ENCODE results near the gene LIX1L.

DNA sequence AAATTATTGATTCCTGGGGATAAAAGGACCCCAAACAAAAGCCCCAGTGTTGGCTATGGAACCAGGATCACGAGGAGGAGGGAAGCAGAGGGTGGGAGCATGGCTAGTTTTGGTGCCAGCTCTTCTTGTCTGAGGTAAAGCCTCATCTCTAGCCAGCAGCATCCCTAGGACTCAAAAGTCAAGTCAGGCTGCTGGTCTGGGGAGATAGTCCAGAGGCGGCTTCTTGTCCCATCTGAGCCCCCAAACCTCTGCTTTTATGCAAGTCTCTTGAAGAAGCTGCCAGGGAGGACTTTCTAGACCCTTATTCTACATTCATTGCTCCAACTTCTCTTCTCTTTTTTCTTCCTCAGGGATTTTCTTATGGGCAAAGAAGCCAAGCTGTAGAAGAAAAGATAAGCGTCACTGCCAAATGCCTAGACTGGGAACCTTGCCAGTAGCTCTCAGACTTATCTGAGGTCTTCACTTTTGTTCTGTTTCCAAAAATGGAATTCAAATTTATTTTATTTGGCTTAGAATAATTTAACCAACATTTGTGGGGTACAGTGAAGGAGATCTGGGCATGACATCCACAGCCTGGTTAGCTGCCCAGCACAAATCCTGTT, 65.2 kb downstream of the LIX1L start:
- TF ChIP-seq, protein P1, sequence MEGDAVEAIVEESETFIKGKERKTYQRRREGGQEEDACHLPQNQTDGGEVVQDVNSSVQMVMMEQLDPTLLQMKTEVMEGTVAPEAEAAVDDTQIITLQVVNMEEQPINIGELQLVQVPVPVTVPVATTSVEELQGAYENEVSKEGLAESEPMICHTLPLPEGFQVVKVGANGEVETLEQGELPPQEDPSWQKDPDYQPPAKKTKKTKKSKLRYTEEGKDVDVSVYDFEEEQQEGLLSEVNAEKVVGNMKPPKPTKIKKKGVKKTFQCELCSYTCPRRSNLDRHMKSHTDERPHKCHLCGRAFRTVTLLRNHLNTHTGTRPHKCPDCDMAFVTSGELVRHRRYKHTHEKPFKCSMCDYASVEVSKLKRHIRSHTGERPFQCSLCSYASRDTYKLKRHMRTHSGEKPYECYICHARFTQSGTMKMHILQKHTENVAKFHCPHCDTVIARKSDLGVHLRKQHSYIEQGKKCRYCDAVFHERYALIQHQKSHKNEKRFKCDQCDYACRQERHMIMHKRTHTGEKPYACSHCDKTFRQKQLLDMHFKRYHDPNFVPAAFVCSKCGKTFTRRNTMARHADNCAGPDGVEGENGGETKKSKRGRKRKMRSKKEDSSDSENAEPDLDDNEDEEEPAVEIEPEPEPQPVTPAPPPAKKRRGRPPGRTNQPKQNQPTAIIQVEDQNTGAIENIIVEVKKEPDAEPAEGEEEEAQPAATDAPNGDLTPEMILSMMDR (IDR thresholded peaks at IDR 0.05): no peak
- no peak for TF ChIP-seq POLR2A (IDR thresholded peaks at IDR 0.05)

Measured in Peyer's patch (tissue), 4 donors.